Muscle of leg (tissue), 11 donors: ENCODE results near the gene ARHGAP18. TPM values are rescaled to one million over a fixed set of nuclear protein-coding genes. Genes with fewer than 3 reads are reported as not detected.

Source experiments
- DNase-seq: peaks from one replicate; pipeline ENCODE4 v3.0.0; 2013
- H3K27ac ChIP-seq: one replicate; pipeline ENCODE4 v1.5.1; 2013; ENCODE audit warnings: mild to moderate bottlenecking, low read length, control low read depth
- H3K27me3 ChIP-seq: one replicate; pipeline ENCODE4 v1.6.1; 2013; ENCODE audit warnings: low read length; ENCODE audit not compliant: control insufficient read depth, insufficient read depth
- H3K36me3 ChIP-seq: one replicate; pipeline ENCODE4 v1.6.1; 2013; ENCODE audit warnings: low read length; ENCODE audit not compliant: control insufficient read depth, insufficient read depth
- H3K4me1 ChIP-seq: one replicate; pipeline ENCODE4 v1.6.1; 2013; ENCODE audit warnings: low read length; ENCODE audit not compliant: control insufficient read depth, insufficient read depth
- H3K4me3 ChIP-seq: one replicate; pipeline ENCODE4 v1.5.1; 2013; ENCODE audit warnings: low read length, control low read depth
- H3K9me3 ChIP-seq: replicated peaks from 2 replicates; pipeline ENCODE4 v1.6.1; 2013; ENCODE audit warnings: low read depth, low read length; ENCODE audit not compliant: control insufficient read depth
- WGBS: methylation state at CpG from one replicate; pipeline ENCODE4 v1.1.5; 2013; ENCODE audit warnings: missing lambda C conversion rate; ENCODE audit not compliant: insufficient coverage; 5-methylcytosine and 5-hydroxymethylcytosine counted together
- polyA plus RNA-seq, 8 donors: library from polyadenylated mRNA; unstranded; fragments of 120-200 nt; gene quantifications; one replicate each; pipeline versions ENCODE4 v1.2.1 to v1.2.3, GENCODE V29; 2013; ENCODE audit warnings: inconsistent platforms in 1 of 8, low replicate concordance in 1 of 8; ENCODE audit not compliant: insufficient read length in 8 of 8, insufficient read depth in 1 of 8
- total RNA-seq: library from RNA; stranded (reverse); fragments of 120-200 nt; gene quantifications from one replicate; pipeline ENCODE4 v1.2.4, GENCODE V29; 2013

ARHGAP18 gene
- total and polyA plus RNA-seq, 9 donors, result 14.2 to 22.8 (median 18.5) TPM

DNA sequence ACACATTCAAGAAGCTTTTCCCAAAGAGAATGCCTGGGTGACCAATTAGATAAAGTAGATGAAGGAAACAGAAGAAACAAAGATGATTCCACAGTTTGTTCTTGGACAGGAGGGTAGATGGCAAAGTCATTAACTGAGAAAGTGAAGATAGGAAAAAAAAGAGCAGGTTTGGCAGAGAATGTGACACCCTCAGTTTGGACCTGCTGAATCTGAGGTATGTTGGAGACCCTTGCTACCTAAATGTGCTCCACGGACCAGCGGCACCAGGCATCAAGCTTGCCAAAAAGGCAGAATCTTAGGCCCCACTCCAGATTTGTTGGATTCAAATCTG lies 49.7 kb downstream of the ARHGAP18 start:
- no peaks in the 10 kb centered on the region for H3K27me3 ChIP-seq
- WGBS, result 29% methylated on average over 2 of the region's 2 CpGs
- H3K4me3 ChIP-seq, result no peak overlapping the region
- H3K27ac ChIP-seq, result no peak overlapping the region
- H3K4me1 ChIP-seq, result peaks cover 2% of the 10 kb centered on the region
- H3K36me3 ChIP-seq, result no peaks in the 10 kb centered on the region
- peak; percentile 38 for DNase-seq
- no peaks in the 10 kb centered on the region for H3K9me3 ChIP-seq

DNA sequence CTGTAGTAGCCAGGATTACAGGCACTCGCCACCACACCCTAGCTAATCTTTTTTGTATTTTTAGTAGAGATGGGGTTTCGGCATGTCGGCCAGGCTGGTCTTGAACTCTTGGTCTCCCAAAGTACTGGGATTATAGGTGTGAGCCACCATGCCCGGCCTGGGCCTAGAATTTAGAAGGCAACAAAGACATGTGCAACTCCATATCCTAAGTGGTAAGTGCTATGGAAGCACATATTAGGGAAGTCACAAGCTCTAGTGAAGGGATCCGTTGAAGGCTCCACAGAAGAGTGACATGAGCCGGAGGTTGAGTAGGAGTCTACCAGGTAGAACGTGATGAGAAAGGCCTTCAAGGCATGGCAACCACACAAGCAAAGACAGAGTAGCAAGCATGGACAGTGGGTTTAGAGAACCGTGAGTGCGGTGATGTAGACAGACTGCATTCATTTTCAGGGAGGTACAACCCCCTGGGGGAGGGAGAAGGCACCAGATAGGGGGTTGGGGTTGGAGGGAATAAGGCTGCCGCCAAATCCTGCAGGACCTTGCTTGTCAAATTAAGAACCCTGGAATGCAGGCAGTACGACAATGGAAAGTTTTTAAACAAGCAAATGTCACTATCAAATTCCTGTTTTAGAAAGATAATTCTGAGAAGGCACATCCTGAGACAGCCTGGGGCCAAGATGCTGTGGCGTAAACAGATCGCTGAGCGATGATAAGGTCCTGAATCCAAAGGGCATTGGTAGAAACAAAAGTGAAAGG lies 50.2 kb downstream of the ARHGAP18 start:
- Histone ChIP-seq H3K27ac (no peak overlapping the region), H3K9me3 (no peaks in the 10 kb centered on the region), H3K27me3 (no peaks in the 10 kb centered on the region), H3K4me1 (peaks cover 2% of the 10 kb centered on the region), H3K36me3 (no peaks in the 10 kb centered on the region), H3K4me3 (no peak overlapping the region)
- DNase-seq, result no peak
- WGBS, result 92% methylated on average over 11 of the region's 14 CpGs

DNA sequence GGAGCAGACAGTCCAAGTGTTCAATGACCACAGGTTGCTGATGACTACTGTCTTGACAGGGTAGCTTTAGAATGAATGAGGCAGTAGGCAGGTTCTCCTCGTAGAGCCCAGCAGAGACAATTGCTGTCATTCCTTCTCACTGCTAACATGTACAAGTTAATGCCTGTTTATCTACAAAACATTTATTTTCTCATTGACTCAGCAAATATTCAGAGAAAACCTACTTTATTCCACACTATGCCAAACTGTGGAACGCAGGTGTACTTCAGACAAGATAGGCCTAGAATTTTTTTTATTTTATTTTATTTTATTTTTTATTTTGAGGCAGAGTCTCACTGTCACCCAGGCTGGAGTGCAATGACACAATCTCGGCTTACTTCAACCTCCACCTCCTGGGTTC lies 50.8 kb downstream of the ARHGAP18 start:
- Histone ChIP-seq H3K4me1 (peaks cover 2% of the 10 kb centered on the region), H3K27ac (no peak overlapping the region), H3K27me3 (no peaks in the 10 kb centered on the region), H3K9me3 (no peaks in the 10 kb centered on the region), H3K36me3 (no peaks in the 10 kb centered on the region), H3K4me3 (no peak overlapping the region)
- no CpG with 5 or more reads among the region's 3 CpGs for WGBS
- no peak for DNase-seq

DNA sequence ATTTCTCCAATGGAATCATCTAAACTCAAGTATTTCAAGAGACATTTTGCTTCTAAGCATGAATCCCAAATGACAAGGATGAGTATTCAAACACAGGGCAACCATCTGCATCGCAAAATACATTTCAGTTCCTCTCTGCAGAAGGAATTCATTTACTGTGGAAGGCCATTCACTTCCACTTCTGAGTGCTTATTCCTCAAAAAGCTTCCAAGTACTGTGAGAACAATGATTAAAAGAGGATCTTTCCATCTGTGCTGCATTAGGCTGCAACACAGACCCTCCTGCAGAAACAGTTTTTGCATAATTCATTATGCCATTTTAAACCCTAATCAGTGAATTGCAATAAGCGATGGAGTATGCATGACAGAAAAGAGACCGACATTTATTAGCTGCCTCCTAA lies 52.5 kb downstream of the ARHGAP18 start:
- WGBS, result 74% methylated on average over 2 of the region's 3 CpGs
- no peak overlapping the region for H3K27ac ChIP-seq
- peaks cover 2% of the 10 kb centered on the region for H3K4me1 ChIP-seq
- no peak overlapping the region for H3K4me3 ChIP-seq
- H3K9me3 ChIP-seq, result no peaks in the 10 kb centered on the region
- DNase-seq, result peak; percentile 70
- no peaks in the 10 kb centered on the region for H3K27me3 ChIP-seq
- H3K36me3 ChIP-seq, result no peaks in the 10 kb centered on the region

DNA sequence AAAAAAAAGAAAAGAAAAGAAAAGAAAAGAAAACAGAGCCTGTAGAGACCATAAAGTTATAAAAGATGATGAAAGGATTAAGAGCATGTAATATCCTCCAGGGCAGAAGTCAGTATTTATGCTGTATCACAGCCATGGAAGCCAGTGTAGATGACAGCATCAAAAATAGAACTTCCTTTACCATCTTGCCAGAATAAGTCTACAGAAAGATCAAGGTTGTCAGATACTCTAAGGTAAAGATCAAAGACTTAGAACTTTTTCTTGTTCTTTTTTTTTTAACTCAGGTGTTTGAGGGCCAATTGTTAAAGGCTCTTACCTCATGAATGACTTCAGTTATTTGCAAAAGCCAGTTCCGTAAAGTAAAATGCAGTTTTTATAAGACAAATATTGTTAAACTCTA lies 54.6 kb downstream of the ARHGAP18 start:
- peaks cover 2% of the 10 kb centered on the region for H3K4me1 ChIP-seq
- no peak overlapping the region for H3K4me3 ChIP-seq
- no peaks in the 10 kb centered on the region for H3K36me3 ChIP-seq
- H3K9me3 ChIP-seq, result no peaks in the 10 kb centered on the region
- no peak for DNase-seq
- H3K27me3 ChIP-seq, result no peaks in the 10 kb centered on the region
- H3K27ac ChIP-seq, result no peak overlapping the region
- no CpG with 5 or more reads among the region's 1 CpG for WGBS

DNA sequence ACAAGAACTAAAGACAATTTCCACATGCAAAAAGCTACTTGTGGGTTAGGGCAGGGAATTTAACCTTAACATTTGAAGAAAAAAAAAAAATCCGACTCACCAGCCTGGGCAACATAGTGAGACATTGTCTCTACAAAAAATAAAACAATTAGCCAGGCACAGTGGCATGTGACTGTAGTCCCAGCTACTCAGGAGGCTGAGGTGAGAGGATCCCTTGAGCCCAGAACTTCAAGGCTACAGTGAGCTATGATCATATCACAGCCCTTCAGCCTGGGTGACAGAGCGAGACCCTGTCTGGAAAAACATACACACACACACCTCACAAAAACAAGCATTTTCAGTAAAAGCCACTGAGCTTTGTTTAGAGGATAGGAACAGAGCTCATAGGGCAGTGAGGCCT lies 56.2 kb downstream of the ARHGAP18 start:
- H3K27me3 ChIP-seq, result no peaks in the 10 kb centered on the region
- no peak overlapping the region for H3K4me3 ChIP-seq
- no peak for DNase-seq
- H3K27ac ChIP-seq, result no peak overlapping the region
- H3K4me1 ChIP-seq, result no peaks in the 10 kb centered on the region
- H3K9me3 ChIP-seq, result no peaks in the 10 kb centered on the region
- H3K36me3 ChIP-seq, result no peaks in the 10 kb centered on the region
- WGBS, result no CpG with 5 or more reads among the region's 2 CpGs

DNA sequence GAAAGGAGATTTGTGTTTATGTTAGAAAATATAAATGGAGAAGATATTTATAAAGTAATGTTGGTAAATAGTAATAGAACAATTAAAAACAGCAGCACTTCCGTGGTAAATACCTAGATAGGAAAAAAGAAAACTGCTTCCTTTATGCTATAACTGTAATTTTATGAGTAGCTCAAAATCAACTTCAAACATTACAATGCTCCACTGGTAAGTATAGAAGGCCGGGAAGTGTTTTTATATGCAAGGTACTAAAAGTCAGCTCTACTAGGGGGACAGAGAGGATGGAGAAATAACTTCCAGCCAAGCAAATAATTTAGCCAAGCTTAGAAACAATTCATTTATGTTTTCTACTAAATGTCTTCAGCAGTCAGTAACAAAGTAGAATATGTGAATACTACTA lies 56.7 kb downstream of the ARHGAP18 start:
- Histone ChIP-seq H3K27me3 (no peaks in the 10 kb centered on the region), H3K9me3 (no peaks in the 10 kb centered on the region), H3K4me3 (no peak overlapping the region), H3K27ac (no peak overlapping the region), H3K36me3 (no peaks in the 10 kb centered on the region), H3K4me1 (no peaks in the 10 kb centered on the region)
- peak; percentile 26 for DNase-seq
- WGBS, result no CpG with 5 or more reads among the region's 2 CpGs

DNA sequence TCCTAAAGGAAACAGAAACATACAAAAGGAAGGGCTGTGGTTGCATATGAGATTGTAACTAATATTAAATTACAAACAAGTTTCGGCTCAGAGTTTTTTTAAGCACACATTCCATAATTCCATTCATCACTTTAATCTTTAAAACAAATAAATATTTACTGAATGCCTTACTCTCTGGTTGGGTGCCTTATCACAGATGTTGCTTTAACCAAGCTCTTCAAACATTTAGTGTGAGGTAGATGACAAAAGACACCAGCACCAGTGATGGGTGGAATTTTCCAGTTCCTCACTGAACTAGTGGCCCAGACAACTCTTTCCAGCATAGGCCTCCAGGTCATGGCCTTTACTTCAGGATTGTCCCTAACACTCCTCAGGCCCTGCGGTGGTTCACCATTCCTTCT lies 58.7 kb downstream of the ARHGAP18 start:
- H3K4me1 ChIP-seq, result no peaks in the 10 kb centered on the region
- peak overlapping the region; percentile 9 for H3K27ac ChIP-seq
- DNase-seq, result no peak
- no peaks in the 10 kb centered on the region for H3K36me3 ChIP-seq
- H3K4me3 ChIP-seq, result no peak overlapping the region
- no peaks in the 10 kb centered on the region for H3K27me3 ChIP-seq
- WGBS, result 89% methylated on average over 1 of the region's 2 CpGs
- H3K9me3 ChIP-seq, result no peaks in the 10 kb centered on the region

DNA sequence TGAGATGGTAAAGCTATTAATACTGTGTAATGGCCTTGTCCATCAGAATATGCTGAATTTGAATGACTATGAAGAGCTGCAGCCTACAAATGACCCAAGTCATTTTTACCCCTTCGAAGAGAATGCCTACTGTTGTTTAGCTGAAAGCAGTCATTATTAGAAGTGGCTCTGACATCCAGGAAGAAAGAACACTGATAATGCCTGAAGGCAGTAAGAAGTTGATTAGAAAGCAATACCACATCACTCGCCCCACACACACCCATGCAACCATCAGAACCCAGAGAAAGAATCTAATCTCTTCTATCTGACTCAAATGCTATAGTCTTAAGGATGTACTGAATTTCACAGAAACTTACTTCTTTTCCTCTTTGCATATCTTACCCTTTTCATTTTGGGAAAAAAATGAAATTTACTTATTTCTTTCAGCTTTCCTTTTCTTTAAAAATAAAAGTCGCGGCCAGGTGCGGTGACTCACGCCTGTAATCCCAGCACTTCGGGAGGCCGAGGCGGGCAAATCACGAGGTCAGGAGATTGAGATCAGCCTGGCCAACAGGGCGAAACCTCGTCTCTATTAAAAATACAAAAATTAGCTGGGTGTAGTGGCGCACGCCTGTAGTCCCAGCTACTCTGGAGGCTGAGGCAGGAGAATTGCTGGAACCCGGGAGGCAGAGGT lies 61.0 kb downstream of the ARHGAP18 start:
- H3K36me3 ChIP-seq, result no peaks in the 10 kb centered on the region
- no peak overlapping the region for H3K4me3 ChIP-seq
- H3K4me1 ChIP-seq, result peaks cover 6% of the 10 kb centered on the region
- DNase-seq, result no peak
- no peaks in the 10 kb centered on the region for H3K27me3 ChIP-seq
- no peak overlapping the region for H3K27ac ChIP-seq
- H3K9me3 ChIP-seq, result no peaks in the 10 kb centered on the region
- no CpG with 5 or more reads among the region's 15 CpGs for WGBS

DNA sequence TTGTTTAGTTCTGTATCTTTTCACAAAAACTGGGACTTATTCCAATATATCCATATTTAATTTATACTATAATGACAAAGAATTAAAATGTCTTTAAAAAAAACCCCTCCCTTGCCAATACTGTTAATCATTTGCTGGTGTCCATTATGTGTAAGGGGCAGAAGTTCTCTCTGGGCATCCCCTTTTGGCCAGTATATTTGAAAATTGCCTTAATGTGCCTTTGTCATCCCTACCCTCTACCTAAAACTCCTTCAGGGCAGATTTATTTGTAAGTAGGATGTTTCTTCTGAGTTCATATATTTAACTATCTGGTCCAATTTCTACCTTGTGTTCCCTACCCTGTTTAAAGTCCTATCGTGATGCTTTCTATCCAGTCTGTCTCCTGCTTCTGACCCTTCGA lies 62.9 kb downstream of the ARHGAP18 start:
- Histone ChIP-seq H3K9me3 (no peaks in the 10 kb centered on the region), H3K27ac (peak overlapping the region; percentile 92), H3K4me3 (no peak overlapping the region), H3K27me3 (no peaks in the 10 kb centered on the region), H3K4me1 (peaks cover 9% of the 10 kb centered on the region), H3K36me3 (no peaks in the 10 kb centered on the region)
- WGBS, result no CpG with 5 or more reads among the region's 2 CpGs
- DNase-seq, result no peak
